Panc1 (cell line): ENCODE results near the gene IGF2R.

Experiments used
- CTCF ChIP-seq: fragments of 450-650 bp; IDR thresholded peaks from 2 replicates; pipeline ENCODE4 v1.5.1; 2017; ENCODE audit warnings: mild to moderate bottlenecking
- POLR2AphosphoS5 ChIP-seq: IDR thresholded peaks from 2 replicates; pipeline ENCODE4 v1.6.1; 2012; ENCODE audit warnings: mild to moderate bottlenecking, low read depth, low read length, moderate library complexity
- SIN3A ChIP-seq: IDR thresholded peaks from 2 replicates; pipeline ENCODE4 v1.6.1; 2012; ENCODE audit warnings: low read depth, mild to moderate bottlenecking, low read length, moderate library complexity, borderline replicate concordance; ENCODE audit not compliant: insufficient read depth

GRCh38 chr6:160079686-160080043 lies 110.8 kb downstream of the IGF2R start:
- TF ChIP-seq CTCF (no peak), POLR2AphosphoS5 (no peak), SIN3A (no peak)
